HG02938 (cell line): ENCODE data around the gene NUDT11.
A peak's percentile ranks its signal among the peaks of the same experiment; 100 is the strongest.
"Not testable (repeated sequence)": the region's sequence is repeated elsewhere in the genome, so short reads cannot be mapped to it uniquely, and the experiment has no call there.

Experiments used
- ATAC-seq: cut with Tn5 transposase; IDR thresholded peaks from one replicate; pipeline ENCODE4 v1.9.1; 2021; ENCODE audit warnings: mild to moderate bottlenecking, moderate library complexity; ENCODE audit not compliant: unreplicated experiment

NUDT11 gene

GRCh38 chrX:51496501-51497291, at the start of gene NUDT11:
NUDT11 (minus strand) TSS chrX:51496592; CDS start chrX:51496444, 148 bp downstream.
- peak; percentile 59 for ATAC-seq

- ATAC-seq, result no peak
These were observed 24.0 kb upstream of the NUDT11 start for GRCh38 chrX:51520393-51520792.

GRCh38 chrX:51519131-51519530, 22.7 kb upstream of the NUDT11 start:
- not testable (repeated sequence) for ATAC-seq

GRCh38 chrX:51507551-51507950, 11.2 kb upstream of the NUDT11 start:
- no peak for ATAC-seq

GRCh38 chrX:51495701-51496488, 497 bp downstream of the NUDT11 start:
- ATAC-seq, result peak; percentile 10

GRCh38 chrX:51494409-51494808, 2.0 kb downstream of the NUDT11 start:
- ATAC-seq, result no peak

- ATAC-seq, result no peak
These were observed 8.5 kb downstream of the NUDT11 start for GRCh38 chrX:51487960-51488267.

GRCh38 chrX:51484616-51485015, 11.8 kb downstream of the NUDT11 start:
- ATAC-seq, result no peak

GRCh38 chrX:51482411-51482810, 14.0 kb downstream of the NUDT11 start:
- not testable (repeated sequence) for ATAC-seq

- ATAC-seq, result no peak
These were observed 19.5 kb downstream of the NUDT11 start for GRCh38 chrX:51476930-51477329.

GRCh38 chrX:51463322-51463721, 33.1 kb downstream of the NUDT11 start:
- no peak for ATAC-seq

- no peak for ATAC-seq
These were observed 35.0 kb downstream of the NUDT11 start for GRCh38 chrX:51461053-51462044.

GRCh38 chrX:51459125-51459524, 37.3 kb downstream of the NUDT11 start:
- ATAC-seq, result no peak

- ATAC-seq, result no peak
These were observed 39.6 kb downstream of the NUDT11 start for GRCh38 chrX:51456814-51457213.

GRCh38 chrX:51456246-51456645, 40.1 kb downstream of the NUDT11 start:
- ATAC-seq, result no peak

GRCh38 chrX:51440365-51440764, 56.0 kb downstream of the NUDT11 start:
- ATAC-seq, result no peak
